Skin of body (tissue), 2 donors: ENCODE measurements around the gene SRPK1. TPM values are rescaled to one million over a fixed set of nuclear protein-coding genes. Genes with fewer than 3 reads are reported as not detected.
"Not testable (repeated sequence)": the region's sequence is repeated elsewhere in the genome, so short reads cannot be mapped to it uniquely, and the experiment has no call there.

ENCODE experiments used
- DNase-seq: peaks from one replicate; lab custom pipeline; 2025; lab: John Stamatoyannopoulos, UW
- total RNA-seq: library from RNA; depleted of rRNA; stranded (reverse); fragments of >200 nt; gene quantifications from one replicate; pipeline ENCODE4 v1.2.3, GENCODE V29; 2014

The SRPK1 gene
- total RNA-seq, result 54.5 TPM

- DNase-seq, result peak; percentile 16
Observed at GRCh38 chr6:35920793-35921732, at the start of gene SRPK1. SRPK1 (minus strand) TSS chr6:35921098; CDS start chr6:35921056, 42 bp downstream.

GRCh38 chr6:35970181-35970580 lies 49.3 kb upstream of the SRPK1 start:
- DNase-seq, result no peak

- no peak for DNase-seq
Observed at GRCh38 chr6:35969646-35970045, 48.7 kb upstream of the SRPK1 start.

GRCh38 chr6:35968821-35969220 lies 47.9 kb upstream of the SRPK1 start:
- no peak for DNase-seq

- no peak for DNase-seq
Observed at GRCh38 chr6:35967076-35967774, 46.3 kb upstream of the SRPK1 start.

- no peak for DNase-seq
Observed at GRCh38 chr6:35962779-35963560, 42.1 kb upstream of the SRPK1 start.

- no peak for DNase-seq
Observed at GRCh38 chr6:35960187-35960586, 39.3 kb upstream of the SRPK1 start.

- no peak for DNase-seq
Observed at GRCh38 chr6:35955970-35956369, 35.1 kb upstream of the SRPK1 start.

- no peak for DNase-seq
Observed at GRCh38 chr6:35955521-35955920, 34.6 kb upstream of the SRPK1 start.

- DNase-seq, result no peak
Observed at GRCh38 chr6:35955071-35955470, 34.2 kb upstream of the SRPK1 start.

- no peak for DNase-seq
Observed at GRCh38 chr6:35954333-35954732, 33.4 kb upstream of the SRPK1 start.

GRCh38 chr6:35948725-35949124 lies 27.8 kb upstream of the SRPK1 start:
- no peak for DNase-seq

GRCh38 chr6:35945650-35946025 lies 24.7 kb upstream of the SRPK1 start:
- no peak for DNase-seq

- DNase-seq, result no peak
Observed at GRCh38 chr6:35943390-35943789, 22.5 kb upstream of the SRPK1 start.

- DNase-seq, result no peak
Observed at GRCh38 chr6:35942355-35942754, 21.5 kb upstream of the SRPK1 start.

GRCh38 chr6:35941170-35941569 lies 20.3 kb upstream of the SRPK1 start:
- DNase-seq, result not testable (repeated sequence)

- DNase-seq, result not testable (repeated sequence)
Observed at GRCh38 chr6:35940014-35940413, 19.1 kb upstream of the SRPK1 start.

GRCh38 chr6:35939259-35939658 lies 18.4 kb upstream of the SRPK1 start:
- not testable (repeated sequence) for DNase-seq

- DNase-seq, result no peak
Observed at GRCh38 chr6:35936681-35937359, 15.9 kb upstream of the SRPK1 start.

- no peak for DNase-seq
Observed at GRCh38 chr6:35935469-35935868, 14.6 kb upstream of the SRPK1 start.

- no peak for DNase-seq
Observed at GRCh38 chr6:35933844-35934243, 12.9 kb upstream of the SRPK1 start.
